NCI-H1417 treated with DMSO at 0.1 percent for 48 hours (cell line): ENCODE measurements around the gene EMP3.
A peak's percentile ranks its signal among the peaks of the same experiment; 100 is the strongest.

Source experiments
- DNase-seq: peaks from one replicate; lab custom pipeline; 2025; lab: John Stamatoyannopoulos, UW

Gene EMP3

DNA sequence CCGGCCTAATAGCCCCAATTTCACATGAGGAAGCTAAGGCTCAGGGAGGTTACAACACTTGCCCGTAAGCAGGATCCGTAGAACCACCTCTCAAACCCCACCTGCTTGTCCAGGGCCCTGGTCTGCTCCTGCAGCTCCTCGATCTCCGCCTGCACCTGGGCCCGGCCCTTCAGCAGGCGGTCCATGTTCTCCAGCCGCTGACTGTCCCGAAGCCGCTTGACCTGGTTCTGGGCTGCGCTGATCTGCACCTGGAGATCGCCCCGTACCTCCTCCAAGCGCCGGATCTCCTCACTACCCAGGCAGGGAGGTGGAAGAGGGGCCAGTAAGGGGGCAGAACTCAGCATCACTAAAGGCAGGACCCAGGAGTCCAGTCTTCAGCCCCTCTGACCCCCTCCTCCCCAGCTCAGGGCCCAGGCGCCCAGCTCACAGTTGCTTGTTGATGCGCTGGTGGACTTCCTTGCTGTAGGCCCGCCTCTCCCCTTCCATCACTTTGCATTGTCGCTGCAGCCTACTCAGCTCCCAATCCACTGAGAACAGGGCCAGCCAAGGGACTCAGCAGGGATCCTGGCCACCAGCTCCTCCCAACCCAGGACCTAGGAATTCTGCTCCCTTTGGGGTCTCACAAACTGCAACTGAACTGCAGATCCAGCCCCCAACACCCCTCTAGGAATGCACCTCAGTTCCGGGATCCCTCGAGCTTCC lies 6.9 kb upstream of the EMP3 start:
- no peak for DNase-seq

DNA sequence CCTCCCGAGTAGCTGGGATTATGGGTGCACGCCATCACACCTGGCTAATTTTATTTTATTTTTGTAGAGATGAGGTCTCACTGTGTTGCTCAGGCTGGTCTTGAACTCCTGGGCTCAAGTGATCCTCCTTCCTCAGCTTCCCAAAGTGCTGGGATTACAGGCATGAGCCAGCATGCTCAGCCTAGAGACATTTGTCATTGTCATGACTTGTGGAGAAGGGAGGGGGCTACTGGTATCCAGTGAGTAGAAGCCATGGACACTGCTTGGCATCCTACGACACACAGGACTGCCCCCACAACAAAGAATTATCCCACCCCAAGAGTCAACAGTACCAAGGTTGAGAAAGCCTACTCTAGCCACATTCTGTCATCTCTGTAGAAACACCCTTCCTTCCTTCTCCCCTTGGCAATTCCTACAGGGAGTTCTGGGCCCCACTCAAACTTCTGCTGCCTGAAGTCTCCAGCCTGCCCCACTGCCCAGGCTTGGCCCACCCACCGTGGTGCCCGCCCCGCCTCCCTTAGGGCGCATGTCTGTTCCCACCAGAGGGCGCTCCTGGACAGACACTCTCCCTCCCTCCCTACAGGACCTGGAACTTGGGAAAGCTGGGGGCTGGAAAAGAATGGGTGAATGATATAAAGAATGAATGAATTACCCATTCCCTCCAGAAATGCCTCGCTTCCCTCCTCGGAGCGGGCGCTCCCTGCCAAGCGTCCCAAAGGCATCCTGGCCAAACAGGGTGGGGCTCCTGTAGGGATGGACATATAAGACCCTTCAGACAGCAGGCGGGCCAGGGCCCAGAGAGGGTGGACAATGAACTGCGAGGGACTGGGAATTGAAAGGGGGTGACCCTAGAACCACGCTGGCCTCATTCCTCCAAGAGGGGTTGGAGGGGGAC lies 5.5 kb upstream of the EMP3 start:
- DNase-seq: no peak

GRCh38 chr19:48321372-48321621 lies 4.1 kb upstream of the EMP3 start:
- DNase-seq: peak; percentile 71

GRCh38 chr19:48321622-48322591 lies 3.4 kb upstream of the EMP3 start:
- DNase-seq: peak; percentile 86

GRCh38 chr19:48329167-48329891 lies 4.0 kb downstream of the EMP3 start:
- DNase-seq: no peak

DNA sequence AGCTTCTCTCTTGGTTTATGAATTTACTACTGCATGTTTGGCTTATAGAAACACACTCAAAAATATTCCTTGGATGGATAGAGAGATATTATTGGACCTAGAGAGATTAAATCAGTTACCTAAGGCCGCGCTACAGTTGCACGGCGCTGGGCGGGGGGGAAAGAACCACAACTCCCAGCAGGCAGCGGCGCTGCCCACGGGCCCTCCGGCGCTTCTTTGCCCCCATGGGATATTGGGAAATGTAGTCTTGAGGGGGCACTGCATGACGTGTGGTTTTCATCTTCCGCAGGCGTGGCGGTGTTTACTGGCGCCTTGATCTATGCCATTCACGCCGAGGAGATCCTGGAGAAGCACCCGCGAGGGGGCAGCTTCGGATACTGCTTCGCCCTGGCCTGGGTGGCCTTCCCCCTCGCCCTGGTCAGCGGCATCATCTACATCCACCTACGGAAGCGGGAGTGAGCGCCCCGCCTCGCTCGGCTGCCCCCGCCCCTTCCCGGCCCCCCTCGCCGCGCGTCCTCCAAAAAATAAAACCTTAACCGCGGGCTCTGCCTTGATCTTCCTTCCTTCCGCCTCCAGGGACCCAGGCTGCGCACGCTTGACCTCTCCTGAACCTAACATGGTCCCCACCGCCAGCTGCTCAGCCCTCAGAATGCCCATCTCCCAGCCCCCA lies 4.8 kb downstream of the EMP3 start:
- DNase-seq: peak; percentile 54

DNA sequence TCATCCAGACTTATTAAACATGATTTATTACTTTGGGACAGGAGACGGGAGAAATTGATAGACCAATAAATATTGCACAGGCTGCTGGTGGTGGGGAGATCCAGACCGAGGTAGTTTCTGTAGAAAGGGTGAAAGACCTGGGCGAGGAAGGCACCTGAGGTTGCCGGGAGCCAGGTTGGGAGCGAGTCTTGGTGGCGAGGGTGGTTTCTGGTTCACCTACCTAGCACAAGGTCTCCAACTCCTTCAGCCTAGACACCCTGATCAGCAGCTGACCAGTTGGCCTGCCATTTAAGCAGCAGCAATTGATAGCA lies 7.0 kb downstream of the EMP3 start:
- no peak for DNase-seq

DNA sequence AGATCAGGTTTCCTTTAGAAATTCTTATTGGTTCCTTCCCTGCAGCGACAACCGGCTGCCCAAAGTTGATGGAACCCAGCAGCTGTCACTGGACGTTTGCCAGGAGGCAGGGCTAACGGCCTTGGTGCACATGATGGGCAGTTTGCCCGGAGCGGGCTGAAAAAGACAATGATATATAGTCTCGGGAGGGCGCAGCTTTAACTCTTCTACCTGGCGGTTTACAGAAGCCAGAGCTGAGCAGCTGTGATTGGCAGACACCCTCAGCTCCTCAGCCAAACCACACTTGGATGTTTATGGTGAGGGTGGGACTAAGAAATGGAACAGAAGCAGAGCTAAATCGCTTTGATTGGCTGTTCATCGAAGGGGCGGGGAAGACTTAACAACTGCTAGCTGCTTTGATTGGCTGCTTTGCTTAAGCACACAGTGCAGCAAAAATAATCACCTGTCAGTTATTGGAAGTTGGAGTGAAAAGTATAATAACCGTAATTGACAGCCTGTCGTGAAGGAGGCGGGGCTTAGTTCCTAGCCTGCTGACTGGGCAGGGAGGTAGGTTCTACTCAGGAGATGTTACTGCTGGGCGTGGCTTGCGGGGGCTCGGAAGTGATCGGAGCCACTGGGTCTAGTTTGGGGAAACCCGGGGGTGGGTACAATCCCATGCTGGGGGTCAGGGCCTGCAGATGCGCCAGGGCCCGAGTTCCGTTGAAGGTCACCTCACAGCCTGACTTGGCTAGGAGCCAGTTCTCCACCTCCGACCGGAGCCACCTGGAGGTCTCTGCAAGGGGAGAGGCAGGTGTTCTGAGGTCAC lies 7.5 kb downstream of the EMP3 start:
- DNase-seq: peak; percentile 96

DNA sequence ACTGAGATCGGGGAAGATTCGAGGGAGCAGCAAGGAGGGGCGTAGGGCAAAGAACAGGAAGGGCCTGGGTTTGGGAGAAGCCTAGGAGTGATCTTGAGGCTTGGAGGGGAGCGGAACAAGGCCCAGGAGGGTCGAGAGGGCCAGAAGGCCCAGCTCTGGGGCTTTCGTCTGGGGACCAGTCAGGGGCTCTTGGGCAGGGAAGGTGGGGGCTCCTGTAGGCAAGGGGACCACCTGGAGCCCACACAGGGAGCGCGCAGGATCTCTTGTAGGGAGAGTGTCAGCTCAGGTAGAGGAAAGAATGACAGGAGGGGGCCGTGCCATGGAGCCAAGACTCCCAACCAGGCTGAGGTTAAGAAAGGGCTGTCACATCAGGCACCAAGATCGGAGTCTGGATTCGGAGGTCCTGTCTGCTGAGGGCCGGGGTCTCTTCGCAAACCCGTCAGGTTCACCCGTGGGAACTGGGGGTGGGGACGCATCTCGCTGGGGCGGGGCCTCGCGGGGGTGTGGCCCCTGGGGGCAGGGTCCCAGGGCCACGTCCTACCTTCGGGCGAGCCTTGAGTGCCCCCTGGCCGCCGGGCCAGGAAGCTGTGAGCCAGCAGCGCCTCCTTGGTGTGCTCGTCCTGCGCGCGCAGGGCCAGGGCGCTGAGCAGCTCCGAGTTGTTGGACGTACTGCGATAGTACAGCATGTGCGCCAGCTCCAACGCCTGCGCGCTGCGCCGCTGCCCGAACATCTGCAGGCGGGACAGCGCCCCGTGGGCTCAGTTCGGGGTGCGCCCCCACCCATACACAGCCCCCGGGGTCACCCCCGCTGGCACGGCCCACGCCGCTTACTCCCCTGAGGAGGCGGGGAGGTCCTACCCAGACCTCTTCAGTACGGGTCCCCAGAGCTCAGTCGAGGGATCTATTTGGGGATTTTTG lies 8.4 kb downstream of the EMP3 start:
- DNase-seq: no peak

GRCh38 chr19:48338253-48338755 lies 13.0 kb downstream of the EMP3 start:
- no peak for DNase-seq

DNA sequence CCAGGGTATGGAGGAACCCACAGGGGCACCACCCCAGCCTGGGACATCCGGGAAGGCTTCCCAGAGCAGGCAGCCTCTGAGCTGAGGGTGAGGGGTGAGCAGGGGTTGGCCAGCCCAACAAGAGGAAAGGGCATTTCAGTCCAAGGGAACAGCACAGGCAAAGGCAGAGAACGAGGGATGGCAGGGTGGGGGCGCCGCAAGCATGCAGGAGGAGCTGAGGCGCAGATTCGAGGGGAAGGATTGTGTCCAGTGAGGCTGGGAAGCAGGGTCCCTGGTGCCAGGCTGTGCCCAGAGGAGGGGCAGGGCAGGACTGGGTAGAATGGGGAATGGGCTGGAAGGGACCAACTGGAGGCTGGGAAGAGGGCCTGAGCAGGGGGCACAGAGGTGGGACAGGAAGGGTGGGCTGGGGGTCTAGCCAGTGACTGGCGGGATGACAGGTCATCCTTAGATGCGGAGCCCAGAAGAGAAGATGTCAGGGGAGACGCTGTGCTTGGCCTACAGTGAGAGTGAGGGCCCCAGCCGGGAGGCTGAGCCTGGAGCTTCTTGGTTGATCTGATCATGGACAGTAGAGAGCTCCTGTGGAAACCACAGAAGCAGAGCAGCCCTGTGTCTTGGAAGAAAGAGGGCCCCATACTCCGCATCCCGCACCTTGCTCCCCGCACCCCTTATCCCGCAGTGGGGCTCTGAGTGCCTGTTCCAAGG lies 13.6 kb downstream of the EMP3 start:
- no peak for DNase-seq

- DNase-seq: no peak
These were observed 15.6 kb downstream of the EMP3 start for GRCh38 chr19:48340995-48341394.

- no peak for DNase-seq
These were observed 16.4 kb downstream of the EMP3 start for GRCh38 chr19:48341515-48342413.

DNA sequence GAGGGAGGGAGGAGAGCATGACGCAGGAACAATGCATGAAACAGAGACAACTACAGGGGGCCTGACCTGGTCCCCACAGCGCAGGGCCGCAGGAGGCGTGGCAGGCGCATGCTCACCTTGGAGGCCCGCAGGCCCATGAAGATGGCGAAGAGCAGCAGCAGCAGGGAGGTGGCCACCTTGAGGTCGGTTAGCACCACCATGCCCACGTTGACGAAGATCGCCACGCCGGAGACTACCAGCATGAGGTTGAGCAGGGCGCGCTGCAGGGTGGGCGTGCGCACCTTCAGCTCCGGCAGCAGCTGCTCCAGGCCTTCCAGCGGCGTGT lies 17.0 kb downstream of the EMP3 start:
- DNase-seq: no peak

DNA sequence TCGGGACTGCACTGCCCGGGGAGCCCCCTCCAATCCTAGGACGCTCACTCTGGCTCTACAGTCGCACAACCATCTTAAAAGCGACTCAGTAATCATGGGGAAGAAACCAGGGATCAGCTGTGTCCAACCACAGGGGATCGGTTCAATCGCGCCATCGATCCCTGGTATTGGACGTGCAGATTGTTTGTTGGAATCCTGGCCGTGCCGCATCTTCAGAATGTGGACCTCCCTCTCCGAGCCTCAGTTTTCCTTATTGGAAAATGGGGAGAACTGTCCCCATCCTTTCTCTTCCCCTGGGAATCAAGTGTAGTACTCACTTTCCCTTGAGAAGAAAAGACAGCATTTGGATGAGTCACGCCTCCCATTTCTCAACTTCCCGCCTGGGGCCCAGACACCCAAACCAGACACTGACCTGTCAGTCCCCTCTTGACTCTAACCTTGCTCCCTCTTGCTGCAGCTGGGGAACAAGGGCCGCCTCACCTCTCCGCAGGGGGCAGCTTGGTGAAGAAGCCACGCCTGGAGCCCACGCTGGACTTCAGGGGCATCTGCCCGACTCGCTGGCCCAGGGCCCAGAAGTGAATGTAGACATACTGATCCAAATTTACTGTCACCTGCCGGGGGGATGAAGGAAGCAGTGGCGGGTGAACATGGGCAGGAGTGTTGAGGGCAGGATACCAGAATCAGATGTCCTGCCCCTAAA lies 17.6 kb downstream of the EMP3 start:
- no peak for DNase-seq

- DNase-seq: no peak
These were observed 19.5 kb downstream of the EMP3 start for GRCh38 chr19:48344892-48345291.

GRCh38 chr19:48346191-48346590 lies 20.8 kb downstream of the EMP3 start:
- DNase-seq: no peak
